Measurements from ENCODE around the gene TTC28. TPM values are rescaled to one million over a fixed set of nuclear protein-coding genes. Genes with fewer than 3 reads are reported as not detected.

The TTC28 gene
- total and polyA plus RNA-seq, 2 donors (not counting 3 experiments of a cell fraction or from before 2014, with no cell fraction given) = 16.5 to 51.1 TPM

DNA sequence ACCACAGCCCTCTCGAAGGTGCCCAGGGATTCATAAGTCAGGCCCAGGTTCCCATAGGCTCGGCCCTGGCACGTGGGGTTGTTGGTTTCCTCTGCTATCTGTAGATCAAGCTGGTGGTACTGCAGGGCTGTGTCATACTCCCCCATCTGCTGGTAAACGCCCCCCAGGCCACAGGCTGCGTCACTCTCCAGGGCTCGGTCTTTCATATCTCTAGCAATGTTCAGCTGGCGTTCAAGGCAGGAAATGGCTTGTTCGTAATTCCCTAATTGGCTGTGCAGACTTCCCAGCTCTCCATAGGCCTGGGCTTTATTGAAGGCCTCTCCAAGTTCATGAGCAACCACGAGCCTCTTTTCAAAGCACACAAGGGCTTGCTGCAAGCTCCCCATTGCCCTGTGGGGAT lies 574.2 kb downstream of the TTC28 start:
- ChIA-PET POLR2A (no interaction called here), CTCF (no interaction called here)
- DNase-seq (ENCODE audit: low read depth, low spot score) (no peak), FAIRE-seq (no peak)
- TF ChIP-seq EZH2 (IDR thresholded peaks at IDR 0.05; ENCODE audit: borderline replicate concordance, low read depth, low read length, severe bottlenecking) (no peak), JUN (IDR thresholded peaks at IDR 0.05; ENCODE audit: borderline replicate concordance, insufficient read depth, insufficient read length, low read depth) (no peak), FOS (IDR thresholded peaks at IDR 0.05; ENCODE audit: borderline replicate concordance, insufficient read depth, low read length) (no peak)
- Histone ChIP-seq H3K9me3 (replicated peaks; ENCODE audit: control insufficient read depth, insufficient read depth, low read length) (no peaks in the 10 kb centered on the region), H3K9ac (replicated peaks; ENCODE audit: extremely low read depth, insufficient read depth, low read length) (no peak overlapping the region), H3K27me3 (ENCODE audit: control insufficient read depth in 2 of 2, insufficient read depth in 2 of 2, low read length in 2 of 2) (no peaks in the 10 kb centered on the region), H3K9me1 (replicated peaks; ENCODE audit: control insufficient read depth, extremely low read depth, insufficient read depth, low read length) (no peaks in the 10 kb centered on the region), H4K20me1 (replicated peaks; ENCODE audit: control insufficient read depth, extremely low read depth, insufficient read depth, low read length) (no peaks in the 10 kb centered on the region), H2AFZ (ENCODE audit: low read depth, low read length) (no peak overlapping the region), H3K36me3 (ENCODE audit: control insufficient read depth in 2 of 2, extremely low read depth in 1 of 2, insufficient read depth in 2 of 2, low read length in 2 of 2) (peaks cover 0 to 4% of the 10 kb centered on the region in 2 experiments), H3K4me2 (ENCODE audit: insufficient read depth, low read length) (no peak overlapping the region), H3K79me2 (ENCODE audit: control insufficient read depth, insufficient read depth, low read length) (no peaks in the 10 kb centered on the region), H3K4me1 (ENCODE audit: control insufficient read depth, extremely low read depth, insufficient read depth, low read length) (no peaks in the 10 kb centered on the region), H3K4me3 (replicated peaks in 1 of 3; ENCODE audit: insufficient read depth in 1 of 3, low read depth in 1 of 3, low read length in 3 of 3) (no peak overlapping the region), H3K27ac (ENCODE audit: insufficient read depth, low read depth, low read length) (no peak overlapping the region)
- intact Hi-C loops (cut with micrococcal nuclease) = no loop called here
- BruUV-seq (replicated peaks) = no TSS peak
- dilution Hi-C loops (cut with MboI; ENCODE audit: extremely low pct_ligation_motif_present, low sequenced_read_pairs) = no loop called here

DNA sequence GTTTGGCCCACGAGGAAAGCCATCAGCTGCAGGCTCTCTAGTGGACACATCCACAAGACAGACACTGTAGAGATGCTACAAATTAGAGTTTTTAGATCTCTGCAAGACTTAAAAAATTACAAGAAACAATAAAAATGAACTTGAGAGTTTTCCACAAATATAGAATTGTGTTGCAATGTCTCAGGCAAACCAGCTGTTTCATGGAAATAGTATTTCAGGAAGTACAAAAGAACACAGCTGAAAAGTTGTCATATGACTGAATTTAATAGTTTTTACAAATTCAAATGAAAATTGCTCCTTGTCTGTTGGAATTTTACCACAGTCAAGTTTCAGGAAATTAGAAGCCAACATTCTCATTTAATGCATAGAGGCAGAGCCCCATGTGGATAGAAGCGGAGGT lies 576.0 kb downstream of the TTC28 start:
- DNase-seq (ENCODE audit: low read depth, low spot score) = no peak
- ChIA-PET CTCF (interaction anchor here (1.2 to 2.9 kb wide), 3 partner anchors 8 to 52 kb away, joined by 3 to 18 read pairs (median 4); no protein-coding TSS in a partner anchor), POLR2A (no interaction called here)
- no peak overlapping the region for H2AFZ ChIP-seq (ENCODE audit: low read depth, low read length)
- H4K20me1 ChIP-seq (replicated peaks; ENCODE audit: control insufficient read depth, extremely low read depth, insufficient read depth, low read length) = no peaks in the 10 kb centered on the region
- H3K4me1 ChIP-seq (ENCODE audit: control insufficient read depth, extremely low read depth, insufficient read depth, low read length) = no peaks in the 10 kb centered on the region
- H3K36me3 ChIP-seq (ENCODE audit: control insufficient read depth in 2 of 2, extremely low read depth in 1 of 2, insufficient read depth in 2 of 2, low read length in 2 of 2) = peaks cover 0 to 7% of the 10 kb centered on the region in 2 experiments
- H3K9me3 ChIP-seq (replicated peaks; ENCODE audit: control insufficient read depth, insufficient read depth, low read length) = no peaks in the 10 kb centered on the region
- intact Hi-C loops (cut with micrococcal nuclease) = no loop called here
- BruUV-seq (replicated peaks) = no TSS peak
- H3K4me3 ChIP-seq (replicated peaks in 1 of 3; ENCODE audit: insufficient read depth in 1 of 3, low read depth in 1 of 3, low read length in 3 of 3) = no peak overlapping the region
- no peaks in the 10 kb centered on the region for H3K27me3 ChIP-seq (ENCODE audit: control insufficient read depth in 2 of 2, insufficient read depth in 2 of 2, low read length in 2 of 2)
- H3K27ac ChIP-seq (ENCODE audit: insufficient read depth, low read depth, low read length) = no peak overlapping the region
- no peak overlapping the region for H3K9ac ChIP-seq (replicated peaks; ENCODE audit: extremely low read depth, insufficient read depth, low read length)
- H3K79me2 ChIP-seq (ENCODE audit: control insufficient read depth, insufficient read depth, low read length) = no peaks in the 10 kb centered on the region
- FAIRE-seq = no peak
- TF ChIP-seq JUN (IDR thresholded peaks at IDR 0.05; ENCODE audit: borderline replicate concordance, insufficient read depth, insufficient read length, low read depth) (no peak), EZH2 (IDR thresholded peaks at IDR 0.05; ENCODE audit: borderline replicate concordance, low read depth, low read length, severe bottlenecking) (no peak), MYC (IDR thresholded peaks at IDR 0.05; ENCODE audit: low read depth, low read length) (no peak)
- no peaks in the 10 kb centered on the region for H3K9me1 ChIP-seq (replicated peaks; ENCODE audit: control insufficient read depth, extremely low read depth, insufficient read depth, low read length)
- no peak overlapping the region for H3K4me2 ChIP-seq (ENCODE audit: insufficient read depth, low read length)
- dilution Hi-C loops (cut with MboI; ENCODE audit: extremely low pct_ligation_motif_present, low sequenced_read_pairs) = no loop called here

Data from endothelial cell of umbilical vein (primary cell).